ENCODE measurements around the gene FHIT. TPM values are rescaled to one million over a fixed set of nuclear protein-coding genes. Genes with fewer than 3 reads are reported as not detected.
A peak's percentile ranks its signal among the peaks of the same experiment; 100 is the strongest.

Gene FHIT
- total RNA-seq, 1 experiment from 2014 or later = 0.39 TPM

DNA sequence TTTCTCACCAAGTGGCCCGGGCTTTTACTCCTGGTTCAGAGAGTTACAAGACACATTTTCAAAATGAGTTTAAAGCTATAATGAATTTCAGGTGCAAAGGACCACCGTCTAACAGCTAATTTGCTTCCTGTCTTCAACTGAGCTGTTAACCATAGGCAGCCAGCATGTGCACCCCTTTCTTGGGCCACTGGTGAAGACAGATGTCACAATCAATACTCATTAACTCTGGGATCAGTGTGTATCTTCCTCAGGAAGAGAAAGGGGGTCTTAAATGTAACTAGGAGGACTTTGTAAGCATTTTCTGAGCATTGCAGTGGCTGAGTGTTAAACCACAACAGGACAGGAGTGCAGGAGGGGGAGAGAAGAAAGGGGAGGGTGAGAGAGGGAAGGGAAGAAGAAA, 1450.8 kb downstream of the FHIT start:
- no peak for DNase-seq (ENCODE audit: low read depth)

DNA sequence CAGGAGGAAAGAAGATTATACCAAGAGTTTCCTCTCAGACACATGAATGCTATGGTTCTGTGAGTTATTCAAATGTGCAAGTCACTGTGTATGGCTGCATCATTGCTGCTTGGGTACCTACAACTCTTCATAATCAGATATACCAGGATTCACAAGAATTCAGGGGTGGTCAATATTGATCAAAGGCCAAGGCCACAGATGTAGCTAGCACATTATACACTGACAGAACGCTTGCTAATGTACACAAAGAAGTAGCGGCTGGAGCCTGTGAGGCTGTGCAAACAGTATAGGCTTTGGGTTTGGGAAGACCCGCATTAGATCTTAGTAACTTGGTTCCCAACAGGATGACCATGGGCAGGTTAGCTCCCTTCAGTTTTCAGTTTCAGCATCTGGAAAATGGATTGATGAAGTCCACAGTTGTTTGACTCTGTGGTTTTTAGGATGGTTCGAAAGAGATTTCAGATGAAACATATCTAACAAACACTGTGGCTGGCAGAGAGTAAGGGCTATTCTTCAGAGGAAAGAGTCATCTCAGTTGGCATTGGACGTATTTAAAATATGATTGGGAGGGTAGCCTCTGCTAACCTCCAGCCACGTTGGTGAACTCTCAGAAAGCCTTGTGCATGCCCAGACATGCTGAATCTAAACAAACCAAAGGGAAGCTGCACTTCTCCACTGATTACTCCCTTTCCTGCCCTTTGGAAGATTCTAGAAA, 1452.7 kb downstream of the FHIT start:
- DNase-seq (ENCODE audit: low read depth) = no peak

DNA sequence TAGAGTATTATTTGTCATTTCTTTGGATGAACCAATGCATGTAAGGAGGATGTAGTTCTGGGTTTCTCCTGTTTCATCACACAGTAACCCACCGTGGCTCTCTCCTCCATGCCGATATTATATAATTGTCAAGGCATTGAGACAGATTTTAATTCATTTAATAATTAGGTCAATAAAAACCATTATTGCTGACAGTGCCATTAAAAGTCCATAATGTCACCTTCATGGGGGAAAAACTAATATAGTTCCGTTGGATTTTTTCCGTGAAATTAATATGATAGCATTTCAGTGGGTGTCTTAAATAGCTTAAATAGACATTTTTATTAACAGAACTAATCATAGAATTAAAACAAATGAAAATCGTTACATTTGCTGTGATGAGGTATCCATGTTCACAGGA, 1453.7 kb downstream of the FHIT start:
- DNase-seq (ENCODE audit: low read depth) = no peak

DNA sequence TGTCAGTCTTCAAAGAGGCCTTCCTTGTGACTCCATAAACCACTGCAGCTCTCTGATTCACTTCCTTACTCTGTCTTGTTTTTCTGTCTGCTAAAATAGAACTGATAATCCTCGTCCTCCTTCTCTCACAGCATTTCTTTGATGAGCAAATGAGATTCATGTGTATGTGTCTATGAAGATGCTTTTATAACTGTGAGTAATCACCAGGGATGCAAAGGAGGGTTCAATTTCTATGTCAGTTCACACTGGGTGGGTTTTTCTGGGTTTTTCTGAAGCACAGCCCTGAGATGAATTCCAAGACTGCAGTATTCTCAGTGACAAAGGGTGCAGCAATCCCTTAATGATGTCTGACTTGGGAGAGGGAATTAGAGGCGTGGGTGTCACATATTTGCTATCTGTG, 1454.8 kb downstream of the FHIT start:
- DNase-seq (ENCODE audit: low read depth) = no peak

DNA sequence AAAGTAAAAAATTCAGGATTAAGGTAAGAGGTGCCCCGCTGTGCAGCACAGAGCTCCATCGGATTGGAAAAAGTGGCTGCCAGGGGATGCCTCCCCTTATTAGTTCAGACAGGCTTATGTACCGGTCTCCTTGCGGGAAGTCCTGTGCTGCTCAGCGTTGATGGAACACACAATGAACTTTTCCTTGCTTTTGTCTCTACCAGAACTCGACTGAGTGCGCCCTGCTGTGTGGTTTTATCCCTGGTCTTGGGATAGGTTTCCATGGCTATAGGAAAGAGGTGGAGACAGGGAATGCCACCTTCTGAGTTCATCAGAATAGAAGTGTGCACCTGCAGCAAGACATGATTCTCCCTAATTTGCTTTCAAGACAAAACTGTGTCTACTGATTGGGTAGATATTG, 1455.5 kb downstream of the FHIT start:
- DNase-seq (ENCODE audit: low read depth) = no peak

DNA sequence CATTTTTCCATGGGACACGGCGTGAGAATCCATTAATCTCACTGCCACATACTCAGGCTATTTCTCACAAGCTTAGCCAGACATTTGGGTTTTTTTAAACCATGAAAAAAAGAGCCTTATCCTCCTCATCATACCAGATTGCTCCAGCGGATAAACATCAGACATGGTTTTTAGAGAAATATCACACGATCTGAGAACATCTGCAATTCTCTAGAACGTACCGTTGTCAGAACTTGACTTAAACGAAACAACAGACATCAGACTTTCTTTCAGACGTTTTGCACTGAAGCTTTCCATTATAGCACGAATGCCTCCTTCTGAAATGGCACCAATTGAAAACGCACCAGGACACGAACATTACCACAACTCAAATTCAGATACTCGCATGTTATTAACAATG, 1457.3 kb downstream of the FHIT start:
- DNase-seq (ENCODE audit: low read depth) = no peak

DNA sequence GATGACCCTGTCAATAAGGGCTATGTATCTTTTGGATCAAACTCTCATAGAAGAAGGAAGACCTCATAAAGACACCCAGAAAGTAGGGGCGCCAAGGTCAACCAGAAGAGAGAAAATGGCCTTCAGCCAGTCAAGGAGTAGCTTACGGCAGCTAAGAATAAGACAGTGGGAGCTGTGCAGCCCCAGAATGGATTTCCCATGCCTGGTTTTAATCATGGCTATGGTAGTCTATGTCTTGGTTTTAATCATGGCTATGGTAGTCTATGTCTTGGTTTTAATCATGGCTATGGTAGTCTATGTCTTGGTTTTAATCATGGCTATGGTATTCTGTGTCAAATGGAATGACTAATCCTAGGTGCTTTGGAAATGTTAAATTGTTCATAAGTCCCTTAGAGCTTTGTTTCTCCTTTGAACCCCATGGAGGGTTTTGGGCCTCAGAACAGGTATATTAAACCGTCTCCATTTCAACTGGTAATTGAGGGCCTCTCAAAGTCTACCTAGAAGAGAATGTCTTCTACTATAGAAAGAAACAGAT, 1459.4 kb downstream of the FHIT start:
- no peak for DNase-seq (ENCODE audit: low read depth)

DNA sequence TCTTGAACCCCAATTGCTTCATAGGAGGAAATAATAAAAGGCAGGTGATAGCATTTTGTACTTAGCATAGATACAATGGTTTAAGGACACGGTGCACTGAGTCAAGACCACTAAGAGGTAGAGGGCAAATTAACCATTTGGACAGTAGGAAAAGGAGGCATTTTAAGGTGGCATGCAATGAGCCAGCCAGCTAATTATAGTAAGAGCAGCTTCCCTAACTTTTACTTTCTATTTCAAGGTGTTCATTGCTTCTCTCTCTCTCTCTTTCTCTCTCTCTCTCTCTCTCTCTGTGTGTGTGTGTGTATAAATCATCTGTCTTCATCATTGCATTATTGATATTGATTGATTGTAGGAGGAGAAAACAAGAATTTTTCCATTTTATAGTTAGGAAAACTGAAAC, 1461.0 kb downstream of the FHIT start:
- no peak for DNase-seq (ENCODE audit: low read depth)

DNA sequence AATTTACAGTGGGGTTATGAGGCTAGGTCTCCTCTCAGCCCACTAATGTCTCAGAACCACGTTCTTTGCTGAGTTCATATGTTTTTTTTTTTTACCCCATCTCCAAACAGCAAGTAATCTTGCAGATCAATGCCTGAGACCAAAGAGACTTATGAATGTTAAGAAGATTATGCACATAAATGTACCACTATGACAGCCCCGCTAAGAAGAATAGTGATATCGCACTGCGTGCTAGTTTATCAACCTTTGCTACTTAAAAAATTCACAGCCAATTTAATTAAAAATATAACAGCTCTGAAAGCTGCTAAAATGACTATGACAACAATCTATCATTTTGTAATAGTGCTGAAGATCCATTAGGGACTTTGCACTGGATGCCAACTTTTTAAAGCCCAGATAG, 1462.5 kb downstream of the FHIT start:
- no peak for DNase-seq (ENCODE audit: low read depth)

DNA sequence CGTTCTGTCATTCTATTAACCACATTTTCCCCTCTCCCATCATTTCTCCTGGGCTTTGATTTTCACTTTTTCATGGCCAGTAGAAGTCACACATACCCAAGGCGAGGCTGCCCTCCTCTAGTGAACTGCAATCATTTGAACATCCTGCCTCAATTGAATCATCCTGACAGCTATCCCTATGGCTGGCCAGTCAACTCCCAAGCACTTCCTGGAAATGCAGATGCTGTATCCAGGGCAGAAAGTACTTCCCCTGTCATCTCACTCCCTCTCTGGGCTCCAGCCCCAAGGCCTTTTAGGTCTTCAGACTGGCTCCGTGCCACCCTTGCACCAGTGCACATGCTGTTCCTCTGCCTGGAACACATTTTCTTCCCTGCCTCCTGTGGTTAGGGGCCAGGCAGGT, 1463.1 kb downstream of the FHIT start:
- no peak for DNase-seq (ENCODE audit: low read depth)

DNA sequence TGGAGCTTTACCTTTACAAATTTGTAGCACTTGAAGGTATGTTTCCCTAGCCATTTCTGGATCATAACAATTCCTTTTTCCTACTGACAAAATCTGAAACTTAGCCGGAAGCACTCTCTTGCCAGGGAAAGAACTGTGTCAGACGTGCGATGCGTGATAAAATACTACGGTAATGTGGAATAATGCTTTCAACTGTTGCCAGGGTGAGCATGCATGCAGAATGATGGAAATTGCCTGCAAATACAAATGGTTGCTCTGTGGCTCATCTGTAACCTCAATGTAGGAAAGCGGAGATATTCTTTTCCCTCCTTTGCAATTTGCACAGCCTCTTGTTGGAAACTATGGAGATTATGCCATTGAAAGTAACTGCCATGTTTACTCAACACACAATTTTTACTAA, 1464.9 kb downstream of the FHIT start:
- no peak for DNase-seq (ENCODE audit: low read depth)

DNA sequence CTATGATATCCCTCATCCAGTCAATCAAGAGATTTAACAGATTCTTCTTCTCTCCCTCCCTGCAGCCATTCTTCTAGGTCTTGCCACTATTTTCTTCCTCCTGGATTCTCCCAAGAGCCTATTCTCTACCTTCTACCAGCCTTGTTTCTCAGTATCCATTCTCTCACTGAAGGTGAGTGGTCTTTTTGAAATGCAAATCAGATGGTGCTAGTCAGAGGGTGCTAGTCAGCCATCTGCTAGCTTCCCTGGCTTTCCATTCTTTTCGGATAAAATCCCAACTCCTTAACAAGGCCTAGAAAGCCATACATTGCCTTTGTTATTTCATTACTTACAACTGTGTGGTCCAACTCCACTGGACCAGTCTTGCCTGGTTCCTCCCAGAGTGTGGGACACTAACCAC, 1467.1 kb downstream of the FHIT start:
- DNase-seq (ENCODE audit: low read depth) = no peak

DNA sequence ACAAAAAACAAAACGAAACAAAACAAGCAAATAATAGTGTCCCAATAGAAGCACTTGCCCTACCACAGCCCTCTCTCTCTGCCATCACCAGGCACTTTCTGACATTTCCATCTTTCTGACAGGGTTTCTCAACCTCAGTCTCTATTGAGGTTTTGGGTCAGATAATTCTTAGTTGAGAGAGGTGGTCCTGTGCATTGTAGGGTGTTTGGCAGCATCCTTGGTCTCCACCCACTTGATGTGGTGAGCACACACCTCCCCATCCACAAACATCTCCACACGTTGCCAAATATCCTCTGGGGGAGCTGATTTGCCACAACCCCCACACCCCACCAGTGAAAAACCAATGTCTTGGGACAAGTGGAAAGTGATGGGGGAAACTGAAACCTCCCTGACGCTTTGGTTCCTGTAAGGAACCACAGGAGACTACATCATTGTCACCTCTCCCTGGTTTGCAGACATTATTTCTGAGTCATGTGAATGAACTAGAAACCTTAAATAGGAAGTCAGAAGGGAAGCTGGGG, 1467.7 kb downstream of the FHIT start:
- DNase-seq (ENCODE audit: low read depth) = peak; percentile 24

DNA sequence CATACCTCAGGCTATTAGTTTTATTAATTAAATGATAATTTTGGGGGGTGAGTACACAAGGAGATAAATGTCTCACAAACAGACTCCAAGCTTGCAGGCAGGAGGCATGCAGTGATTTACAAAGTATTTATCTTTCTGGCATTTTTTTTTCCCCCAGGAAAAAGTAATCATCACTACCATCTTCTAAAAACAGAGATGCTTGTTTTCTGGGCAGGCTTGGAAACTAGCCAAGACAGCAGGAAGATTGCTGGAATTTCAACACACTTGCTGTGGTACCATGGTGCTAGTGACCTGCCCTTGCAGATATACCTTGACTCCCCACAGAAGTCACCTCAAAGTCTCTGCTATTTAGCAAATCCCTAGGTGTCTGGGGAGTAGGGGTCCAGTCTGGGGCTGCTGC, 1468.6 kb downstream of the FHIT start:
- DNase-seq (ENCODE audit: low read depth) = peak; percentile 37

DNA sequence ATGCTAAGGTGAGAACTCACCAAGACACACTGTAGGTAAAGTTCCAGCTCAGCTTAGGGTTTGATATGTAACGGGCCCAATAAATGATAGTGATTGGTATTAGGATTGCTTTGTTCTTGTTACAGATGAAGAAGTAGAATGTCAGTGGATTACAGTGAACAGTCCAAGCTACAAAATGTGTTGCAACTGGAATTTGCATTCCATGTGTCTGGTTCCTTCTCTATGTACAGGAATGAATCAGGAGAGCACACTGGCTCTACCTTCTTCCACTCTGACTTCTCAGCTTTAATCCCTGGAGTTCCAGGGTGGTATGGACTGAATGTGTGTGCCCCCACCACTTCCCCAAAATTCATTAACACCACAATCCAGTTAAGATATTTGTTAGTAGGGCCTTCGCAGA, 1471.0 kb downstream of the FHIT start:
- no peak for DNase-seq (ENCODE audit: low read depth)

DNA sequence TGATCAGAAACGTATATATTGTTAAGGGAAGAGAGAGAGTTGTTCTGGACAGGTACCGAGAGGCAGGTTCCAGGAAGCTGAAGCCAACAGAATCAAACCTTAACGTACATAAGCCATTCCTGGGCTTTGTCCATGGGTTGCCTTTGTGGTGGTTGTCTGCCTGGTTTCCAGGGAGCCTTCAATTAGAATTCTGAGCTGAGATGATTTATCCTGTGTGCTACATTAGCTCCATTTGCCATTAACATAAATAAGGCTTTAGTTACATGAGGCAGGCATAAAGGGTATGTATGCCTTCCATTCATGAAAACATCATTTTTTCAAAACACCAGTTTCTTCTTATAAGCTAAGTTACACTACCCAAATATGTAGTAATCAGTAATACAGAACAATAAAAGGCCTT, 1472.0 kb downstream of the FHIT start:
- no peak for DNase-seq (ENCODE audit: low read depth)

DNA sequence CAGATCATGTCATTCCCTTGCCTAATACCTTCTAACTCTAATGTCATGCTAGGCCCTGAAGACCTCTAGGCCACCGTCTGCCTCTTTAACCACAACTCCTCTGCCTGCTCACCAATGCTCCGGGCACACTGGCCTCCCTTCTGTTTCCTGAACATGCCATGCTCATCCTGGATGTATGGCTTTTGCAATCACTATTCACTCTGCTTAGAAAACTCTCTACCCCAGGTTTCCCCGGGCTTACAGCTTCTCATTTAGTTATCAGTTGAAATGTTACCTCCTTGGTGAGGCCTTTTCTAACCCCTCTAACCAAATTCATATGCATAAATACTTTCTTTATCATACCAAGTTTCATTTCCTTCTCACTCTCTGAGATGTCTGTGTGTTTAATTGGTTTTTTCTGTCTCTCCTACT, 1473.6 kb downstream of the FHIT start:
- no peak for DNase-seq (ENCODE audit: low read depth)

DNA sequence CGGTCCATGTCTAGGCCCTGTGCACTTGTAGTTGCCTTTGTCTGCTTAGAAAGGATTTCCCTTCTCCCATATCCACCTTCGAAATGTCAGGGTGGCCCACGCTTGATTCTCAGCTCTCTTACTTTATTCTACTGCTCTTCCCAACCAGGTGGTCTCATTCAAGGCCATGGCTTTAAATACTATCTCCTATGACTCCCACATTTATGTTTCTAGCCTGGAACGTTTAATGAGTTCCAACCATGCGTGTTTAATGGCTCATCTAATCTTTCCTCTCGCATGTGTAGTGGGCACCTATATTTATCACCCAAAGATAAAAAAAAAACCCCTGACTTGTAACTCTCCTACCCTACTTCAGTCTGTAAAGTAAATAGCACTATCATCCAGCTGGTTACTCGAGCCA, 1474.2 kb downstream of the FHIT start:
- DNase-seq (ENCODE audit: low read depth) = no peak

DNA sequence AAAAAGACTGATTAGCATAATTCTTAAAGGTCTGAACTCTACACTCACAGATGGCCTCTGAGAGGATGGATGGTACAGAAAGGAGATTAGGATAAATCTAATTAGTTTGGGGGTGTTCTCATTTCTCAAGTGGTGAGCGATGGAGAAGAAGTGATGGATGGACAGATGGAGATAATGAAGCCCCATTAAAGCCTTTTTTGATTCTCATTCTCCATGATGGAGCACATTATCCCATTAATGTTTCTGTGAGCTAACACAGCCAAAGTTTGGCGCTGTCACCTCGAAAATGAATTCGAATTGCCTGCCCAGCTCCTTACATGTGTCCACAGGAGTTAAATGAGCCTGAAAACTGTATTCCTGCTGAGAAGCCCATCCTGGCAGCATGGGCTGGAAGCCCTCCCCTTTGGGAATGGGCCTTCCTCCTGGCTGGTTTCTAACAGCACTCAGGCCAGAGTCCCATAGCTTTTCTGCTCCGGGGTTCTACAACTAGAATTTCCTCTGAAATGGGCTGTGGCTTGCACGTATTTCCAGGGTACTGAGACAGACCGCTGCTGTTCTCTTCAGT, 1475.4 kb downstream of the FHIT start:
- no peak for DNase-seq (ENCODE audit: low read depth)

DNA sequence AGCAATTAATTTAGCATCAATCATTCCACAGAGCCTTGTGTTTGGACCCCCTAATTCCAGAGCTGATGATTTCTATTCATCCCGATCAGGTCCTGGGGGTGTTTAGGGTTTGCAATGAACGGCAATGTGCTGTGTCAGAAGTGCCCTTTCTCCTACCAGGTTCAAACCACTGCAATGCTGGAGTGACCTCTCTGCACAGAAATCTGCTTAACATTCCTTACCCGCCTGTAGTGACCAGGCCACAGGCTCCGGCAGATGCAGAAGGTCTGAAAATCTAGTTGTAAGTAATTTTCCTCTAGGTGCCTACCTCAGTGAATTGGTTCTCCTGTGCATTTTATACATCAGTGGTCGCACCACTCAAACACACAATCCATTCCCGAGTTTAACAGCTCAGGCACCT, 1476.1 kb downstream of the FHIT start:
- DNase-seq (ENCODE audit: low read depth) = peak; percentile 64

DNA sequence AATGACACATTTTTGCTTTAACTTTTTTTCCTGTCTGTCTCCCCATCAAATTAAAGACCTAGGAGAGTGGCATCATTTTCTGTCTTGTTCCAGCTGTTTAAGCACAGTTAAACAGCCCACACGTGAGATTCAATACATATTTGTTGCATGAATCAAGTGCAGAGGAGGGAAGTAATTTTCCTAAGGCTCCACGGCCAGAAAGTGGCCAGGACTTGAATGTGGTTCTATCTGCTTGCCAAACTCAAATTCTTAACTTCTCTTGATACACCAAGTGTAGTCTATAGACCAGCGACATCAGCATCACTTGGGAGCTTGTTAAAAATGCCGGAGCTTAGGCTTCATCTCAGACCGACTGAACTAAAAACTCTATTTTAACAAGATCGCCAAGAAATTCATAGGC, 1476.6 kb downstream of the FHIT start:
- DNase-seq (ENCODE audit: low read depth) = peak; percentile 88

DNA sequence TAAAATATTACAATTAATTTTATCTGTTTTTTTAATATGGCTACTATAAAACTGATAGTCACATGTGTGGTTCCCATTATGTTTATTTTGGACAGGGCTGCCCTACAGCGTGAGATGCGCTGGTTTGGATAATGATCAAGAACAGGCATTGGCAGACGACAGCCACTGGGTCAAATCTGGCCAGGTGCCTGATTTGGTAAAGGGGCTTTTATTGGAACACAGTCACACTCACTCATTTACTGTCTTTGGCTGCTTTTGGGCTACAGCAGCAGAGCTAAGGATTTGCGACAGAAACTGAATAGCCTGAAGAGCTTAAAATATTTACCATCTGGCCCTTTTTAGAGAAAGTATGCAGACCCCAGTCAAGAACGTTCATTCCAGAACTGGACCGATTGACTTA, 1477.3 kb downstream of the FHIT start:
- DNase-seq (ENCODE audit: low read depth) = no peak

All from M059J (cell line).